NCI-H446 treated with DMSO at 0.1 percent for 48 hours (cell line): ENCODE data around the gene SGCB.
"Not testable (repeated sequence)": the region's sequence is repeated elsewhere in the genome, so short reads cannot be mapped to it uniquely, and the experiment has no call there.

Source experiments
- DNase-seq: peaks from one replicate; lab custom pipeline; 2025; lab: John Stamatoyannopoulos, UW

The SGCB gene

GRCh38 chr4:52038103-52038912 is at the start of gene SGCB:
Gene SGCB (minus strand): TSS chr4:52038299. CDS start chr4:52038259, 40 bp downstream.
- peak; percentile 9 for DNase-seq

GRCh38 chr4:52086425-52086824 is 48.3 kb upstream of the SGCB start:
- DNase-seq = not testable (repeated sequence)

- no peak for DNase-seq
Observed at GRCh38 chr4:52081216-52081615, 43.1 kb upstream of the SGCB start.

GRCh38 chr4:52079659-52080058 is 41.6 kb upstream of the SGCB start:
- no peak for DNase-seq

GRCh38 chr4:52076731-52077130 is 38.6 kb upstream of the SGCB start:
- DNase-seq = no peak

- DNase-seq = no peak
Observed at GRCh38 chr4:52071791-52072546, 33.9 kb upstream of the SGCB start.

- no peak for DNase-seq
Observed at GRCh38 chr4:52069571-52069970, 31.5 kb upstream of the SGCB start.

- no peak for DNase-seq
Observed at GRCh38 chr4:52059372-52059771, 21.3 kb upstream of the SGCB start.

GRCh38 chr4:52058275-52058674 is 20.2 kb upstream of the SGCB start:
- DNase-seq = no peak

- DNase-seq = no peak
Observed at GRCh38 chr4:52057196-52057595, 19.1 kb upstream of the SGCB start.

- no peak for DNase-seq
Observed at GRCh38 chr4:52054254-52054653, 16.2 kb upstream of the SGCB start.

GRCh38 chr4:52052475-52052780 is 14.3 kb upstream of the SGCB start:
- DNase-seq = no peak

GRCh38 chr4:52051615-52052474 is 13.7 kb upstream of the SGCB start:
- DNase-seq = no peak

GRCh38 chr4:52051213-52051614 is 13.1 kb upstream of the SGCB start, which contains the start of gene SPATA18:
Gene SPATA18 (plus strand): TSS chr4:52051304. CDS start chr4:52051705, 401 bp downstream.
- no peak for DNase-seq

- no peak for DNase-seq
Observed at GRCh38 chr4:52049266-52049665, 11.2 kb upstream of the SGCB start.

- DNase-seq = no peak
Observed at GRCh38 chr4:52045028-52045427, 6.9 kb upstream of the SGCB start.

- no peak for DNase-seq
Observed at GRCh38 chr4:52037689-52038102, 403 bp downstream of the SGCB start.

GRCh38 chr4:52036886-52037530 is 1.1 kb downstream of the SGCB start:
- DNase-seq = no peak

- no peak for DNase-seq
Observed at GRCh38 chr4:52035190-52035589, 2.9 kb downstream of the SGCB start.

- no peak for DNase-seq
Observed at GRCh38 chr4:52032005-52032404, 6.1 kb downstream of the SGCB start.

- DNase-seq = no peak
Observed at GRCh38 chr4:52028970-52029369, 9.1 kb downstream of the SGCB start.
